ENCODE measurements around the gene ALOX12B. TPM values are rescaled to one million over a fixed set of nuclear protein-coding genes. Genes with fewer than 3 reads are reported as not detected.

Gene ALOX12B
- total RNA-seq, 2 experiments from 2014 or later, result 2.0 to 5.3 TPM

- Histone ChIP-seq H3K79me2 (ENCODE audit: insufficient read depth, low read depth, low read length) (no peaks in the 10 kb centered on the region), H3K27ac (ENCODE audit: low read depth, low read length, poor library complexity, severe bottlenecking) (no peak overlapping the region), H3K4me2 (ENCODE audit: low read length) (peak overlapping the region; percentile 98), H3K4me1 (ENCODE audit: insufficient read depth, low read length, poor library complexity, severe bottlenecking) (peaks cover 62% of the 10 kb centered on the region), H2AFZ (ENCODE audit: low read length) (0 out of 2 replicates have a peak overlapping the region, but pooled peaks have one; percentile 24), H3K9me3 (ENCODE audit: low read length) (no peaks in the 10 kb centered on the region), H3K9me2 (ENCODE audit: insufficient read depth, low read length) (no peaks in the 10 kb centered on the region), H3K36me3 (ENCODE audit: insufficient read depth, low read length) (no peaks in the 10 kb centered on the region), H3K4me3 (ENCODE audit: low read depth, low read length, poor library complexity, severe bottlenecking) (peak overlapping the region; percentile 79), H4K20me1 (ENCODE audit: insufficient read depth, low read length) (0 out of 2 replicates have a peak, but pooled peaks cover 3% of the 10 kb centered on the region)
- intact Hi-C loops (cut with micrococcal nuclease; ENCODE audit: unreplicated experiment), result loop anchor here (5.0 kb wide), 2 partner anchors 165 to 285 kb away; partner anchors contain the start of gene RANGRF
- ChIA-PET CTCF (ENCODE audit: unreplicated experiment) (interaction anchor here (0.6 kb wide), 1 partner anchor 34 kb away, joined by 3 read pairs; no protein-coding TSS in a partner anchor), POLR2A (interaction anchor here (1.2 kb wide), 1 partner anchor 51 kb away, joined by 3 read pairs; no protein-coding TSS in a partner anchor)
- BruUV-seq (replicated peaks), result no TSS peak
- DNase-seq (ENCODE audit: low spot score), result no peak
- TF ChIP-seq EZH2phosphoT487 (IDR thresholded peaks at IDR 0.05; ENCODE audit: borderline replicate concordance, low read depth, low read length) (no peak), CTCF (conservative IDR thresholded peaks at IDR 0.05; ENCODE audit: low read length) (no peak)
Measured at GRCh38 chr17:8122422-8122923, 35.0 kb upstream of the ALOX12B start.

GRCh38 chr17:8121681-8122421 lies 34.3 kb upstream of the ALOX12B start:
- BruUV-seq (replicated peaks), result no TSS peak
- peak; percentile 86 for DNase-seq (ENCODE audit: low spot score)
- peaks cover 57% of the 10 kb centered on the region for H3K4me1 ChIP-seq (ENCODE audit: insufficient read depth, low read length, poor library complexity, severe bottlenecking)

More at GRCh38 chr17:8121681-8122421, 34.3 kb upstream of the ALOX12B start:
- Histone ChIP-seq H3K9me2 (ENCODE audit: insufficient read depth, low read length) (no peaks in the 10 kb centered on the region), H4K20me1 (ENCODE audit: insufficient read depth, low read length) (0 out of 2 replicates have a peak, but pooled peaks cover 3% of the 10 kb centered on the region), H3K27ac (ENCODE audit: low read depth, low read length, poor library complexity, severe bottlenecking) (no peak overlapping the region), H3K79me2 (ENCODE audit: insufficient read depth, low read depth, low read length) (no peaks in the 10 kb centered on the region), H3K9me3 (ENCODE audit: low read length) (no peaks in the 10 kb centered on the region), H3K4me3 (ENCODE audit: low read depth, low read length, poor library complexity, severe bottlenecking) (peak overlapping the region; percentile 79), H2AFZ (ENCODE audit: low read length) (peak overlapping the region; percentile 24; the same call in 1 of the 2 replicates), H3K36me3 (ENCODE audit: insufficient read depth, low read length) (no peaks in the 10 kb centered on the region), H3K4me2 (ENCODE audit: low read length) (peak overlapping the region; percentile 98)
- intact Hi-C loops (cut with micrococcal nuclease; ENCODE audit: unreplicated experiment), result loop anchor here (1.0 to 5.0 kb wide), 5 partner anchors 34 to 285 kb away; partner anchors contain the start of gene RANGRF
- POLR2A ChIA-PET, result interaction anchor here (1.2 kb wide), 1 partner anchor 52 kb away, joined by 3 read pairs; no protein-coding TSS in a partner anchor
- CTCF ChIA-PET (ENCODE audit: unreplicated experiment), result interaction anchor here (0.6 kb wide), 2 partner anchors 35 to 100 kb away, joined by 3 read pairs; no protein-coding TSS in a partner anchor
- no peak for TF ChIP-seq EZH2phosphoT487 (IDR thresholded peaks at IDR 0.05; ENCODE audit: borderline replicate concordance, low read depth, low read length)
- TF ChIP-seq CTCF (conservative IDR thresholded peaks at IDR 0.05; ENCODE audit: low read length), result peak; percentile 82
